ENCODE data around the gene CADPS2.

Gene CADPS2

GRCh38 chr7:122429926-122430325, 456.3 kb downstream of the CADPS2 start:
- no peak for DNase-seq

GRCh38 chr7:122425731-122426130, 460.5 kb downstream of the CADPS2 start:
- no peak for DNase-seq

GRCh38 chr7:122423591-122423990, 462.7 kb downstream of the CADPS2 start:
- DNase-seq = no peak

GRCh38 chr7:122416336-122416735, 469.9 kb downstream of the CADPS2 start:
- DNase-seq = no peak

GRCh38 chr7:122415510-122415909, 470.8 kb downstream of the CADPS2 start:
- DNase-seq = no peak

- no peak for DNase-seq
Observed at GRCh38 chr7:122413339-122413738, 472.9 kb downstream of the CADPS2 start.

- DNase-seq = no peak
Observed at GRCh38 chr7:122412883-122413282, 473.4 kb downstream of the CADPS2 start.

GRCh38 chr7:122412441-122412840, 473.8 kb downstream of the CADPS2 start:
- no peak for DNase-seq

- no peak for DNase-seq
Observed at GRCh38 chr7:122407195-122407594, 479.1 kb downstream of the CADPS2 start.

- DNase-seq = no peak
Observed at GRCh38 chr7:122403113-122403512, 483.1 kb downstream of the CADPS2 start.

GRCh38 chr7:122402235-122402634, 484.0 kb downstream of the CADPS2 start:
- no peak for DNase-seq

- no peak for DNase-seq
Observed at GRCh38 chr7:122397381-122397780, 488.9 kb downstream of the CADPS2 start.

GRCh38 chr7:122394512-122394911, 491.7 kb downstream of the CADPS2 start:
- DNase-seq = no peak

GRCh38 chr7:122384528-122384927, 501.7 kb downstream of the CADPS2 start:
- no peak for DNase-seq

GRCh38 chr7:122383934-122384333, 502.3 kb downstream of the CADPS2 start:
- DNase-seq = no peak

GRCh38 chr7:122380992-122381391, 505.3 kb downstream of the CADPS2 start:
- no peak for DNase-seq

- DNase-seq = no peak
Observed at GRCh38 chr7:122379491-122379890, 506.8 kb downstream of the CADPS2 start.

- no peak for DNase-seq
Observed at GRCh38 chr7:122369756-122370155, 516.5 kb downstream of the CADPS2 start.

- DNase-seq = no peak
Observed at GRCh38 chr7:122364761-122365280, 521.4 kb downstream of the CADPS2 start.

GRCh38 chr7:122363144-122363543, 523.1 kb downstream of the CADPS2 start:
- DNase-seq = no peak

- no peak for DNase-seq
Observed at GRCh38 chr7:122362473-122362872, 523.8 kb downstream of the CADPS2 start.

GRCh38 chr7:122354656-122355055, 531.6 kb downstream of the CADPS2 start:
- no peak for DNase-seq

GRCh38 chr7:122352454-122352853, 533.8 kb downstream of the CADPS2 start:
- DNase-seq = no peak

- DNase-seq = no peak
Observed at GRCh38 chr7:122350701-122351100, 535.6 kb downstream of the CADPS2 start.

GRCh38 chr7:122344303-122344620, 542.0 kb downstream of the CADPS2 start:
- no peak for DNase-seq

Data from KG1 (cell line).